SK-N-DZ (cell line): ENCODE results near the gene ZNF221. TPM values are rescaled to one million over a fixed set of nuclear protein-coding genes. Genes with fewer than 3 reads are reported as not detected.
"Not testable (repeated sequence)": the region's sequence is repeated elsewhere in the genome, so short reads cannot be mapped to it uniquely, and the experiment has no call there.

ENCODE experiments used
- DNase-seq: peaks from one replicate; pipeline ENCODE4 v3.0.0-alpha.2; 2015; ENCODE audit warnings: low spot score
- polyA plus RNA-seq, 2 experiments: library from polyadenylated mRNA; depleted of rRNA; stranded (reverse); fragments of >200 nt; gene quantifications; 2 replicates each; pipeline ENCODE4 v1.2.3, GENCODE V29; 2014

ZNF221 gene
- polyA plus RNA-seq (2014; cell fraction: cytosol; rRNA removed) = 0.37 and 2.1 TPM in 2 replicates
- 0.96 and 4.9 TPM in 2 replicates for polyA plus RNA-seq (2014; cell fraction: nucleus; rRNA removed)

GRCh38 chr19:43950834-43951645 is at the start of gene ZNF221:
TSS of gene ZNF221 (plus strand) at chr19:43951228. CDS start at chr19:43962727, 11,499 bp downstream.
- DNase-seq = peak; percentile 93

GRCh38 chr19:43901395-43902390 is 49.3 kb upstream of the ZNF221 start:
- DNase-seq = peak; percentile 85

- DNase-seq = no peak
Observed at GRCh38 chr19:43902399-43902798, 48.6 kb upstream of the ZNF221 start.

DNA sequence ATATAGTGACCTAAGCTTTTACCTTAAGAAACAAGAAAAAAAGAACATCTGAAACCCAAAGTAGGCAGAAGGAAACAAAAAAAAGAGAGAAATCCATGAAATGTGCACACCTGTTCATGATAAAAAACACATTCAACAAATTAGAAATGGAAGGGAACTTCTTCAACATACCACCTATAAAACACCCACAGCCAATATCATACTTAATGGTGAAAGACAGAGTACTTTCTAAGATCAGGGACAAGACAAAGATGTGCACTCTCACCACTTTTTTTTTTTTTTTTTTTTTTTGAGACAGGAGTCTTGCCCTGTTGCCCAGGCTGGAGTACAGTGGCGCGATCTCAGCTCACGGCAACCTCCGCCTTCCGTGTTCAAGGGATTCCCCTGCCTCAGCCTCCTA is 45.1 kb upstream of the ZNF221 start:
- no peak for DNase-seq

- DNase-seq = no peak
Observed at GRCh38 chr19:43906774-43907173, 44.3 kb upstream of the ZNF221 start.

DNA sequence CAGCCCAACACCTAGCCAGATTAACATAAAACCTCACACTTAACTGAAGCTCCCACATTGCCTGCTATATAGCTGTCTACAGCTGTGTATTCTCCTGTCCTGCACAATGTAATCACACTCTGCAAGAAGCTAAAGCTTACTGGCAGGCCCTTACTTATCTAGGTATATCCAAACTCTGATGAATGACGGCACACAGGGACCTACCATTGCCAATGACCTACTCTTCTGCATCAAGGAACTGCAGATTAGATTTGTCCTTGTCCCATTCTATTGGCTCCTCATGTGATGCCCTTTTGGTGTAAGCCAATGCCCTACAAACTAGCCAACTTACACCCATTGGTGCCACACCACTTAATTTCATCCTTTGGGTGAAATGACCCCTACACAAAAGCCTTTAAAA is 42.4 kb upstream of the ZNF221 start:
- DNase-seq = no peak

GRCh38 chr19:43910884-43911283 is 40.1 kb upstream of the ZNF221 start:
- DNase-seq = no peak

DNA sequence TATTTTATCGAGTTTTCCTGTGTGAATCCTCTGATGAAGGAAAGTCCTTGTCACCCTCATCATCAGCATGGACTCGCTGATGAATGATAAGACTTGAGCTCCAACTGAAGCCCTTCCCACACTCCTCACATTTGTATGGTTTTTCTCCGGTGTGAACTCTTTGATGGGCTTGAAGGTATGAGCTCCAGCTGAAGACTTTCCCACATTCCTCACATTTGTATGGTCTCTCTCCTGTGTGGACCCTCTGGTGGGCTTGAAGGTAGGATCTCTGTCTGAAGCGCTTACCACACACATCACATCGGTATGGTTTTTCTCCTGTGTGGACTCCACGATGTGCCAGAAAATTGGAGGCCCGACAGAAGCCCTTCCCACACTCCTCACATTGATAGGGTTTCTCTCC is 37.6 kb upstream of the ZNF221 start:
- DNase-seq = no peak

GRCh38 chr19:43914051-43914450 is 37.0 kb upstream of the ZNF221 start:
- DNase-seq = no peak

GRCh38 chr19:43923875-43924274 is 27.2 kb upstream of the ZNF221 start:
- DNase-seq = no peak

GRCh38 chr19:43928820-43929219 is 22.2 kb upstream of the ZNF221 start:
- DNase-seq = no peak

GRCh38 chr19:43934055-43934984 is 16.7 kb upstream of the ZNF221 start:
- DNase-seq = no peak

GRCh38 chr19:43934985-43935708 is 15.9 kb upstream of the ZNF221 start, which contains the start of gene ZNF45:
TSS of gene ZNF45 (minus strand) at chr19:43935282. CDS start at chr19:43922185, 13,097 bp downstream.
- peak; percentile 87 for DNase-seq

- no peak for DNase-seq
Observed at GRCh38 chr19:43936188-43936587, 14.8 kb upstream of the ZNF221 start.

GRCh38 chr19:43939557-43940260 is 11.3 kb upstream of the ZNF221 start:
- DNase-seq = no peak

GRCh38 chr19:43940719-43941118 is 10.3 kb upstream of the ZNF221 start:
- DNase-seq = no peak

DNA sequence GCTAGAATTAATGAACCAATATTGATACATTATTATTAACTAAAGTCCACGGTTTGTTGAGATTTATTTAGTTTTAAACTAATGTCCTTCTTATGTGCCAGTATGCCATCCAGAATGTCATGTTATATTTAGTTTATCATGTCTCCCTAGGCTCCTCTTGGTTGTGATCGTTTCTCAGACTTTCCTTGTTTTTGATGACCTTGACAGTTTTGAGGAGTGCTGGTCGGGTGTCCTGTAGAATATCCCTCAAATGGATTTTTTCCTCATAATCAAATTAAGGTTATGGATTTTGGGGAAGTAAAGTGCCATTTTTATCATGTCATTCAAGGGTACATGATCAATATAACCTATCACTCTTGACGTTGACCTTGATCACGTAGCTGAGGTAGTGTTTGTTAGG is 9.8 kb upstream of the ZNF221 start:
- no peak for DNase-seq

- not testable (repeated sequence) for DNase-seq
Observed at GRCh38 chr19:43947412-43947811, 3.6 kb upstream of the ZNF221 start.

DNA sequence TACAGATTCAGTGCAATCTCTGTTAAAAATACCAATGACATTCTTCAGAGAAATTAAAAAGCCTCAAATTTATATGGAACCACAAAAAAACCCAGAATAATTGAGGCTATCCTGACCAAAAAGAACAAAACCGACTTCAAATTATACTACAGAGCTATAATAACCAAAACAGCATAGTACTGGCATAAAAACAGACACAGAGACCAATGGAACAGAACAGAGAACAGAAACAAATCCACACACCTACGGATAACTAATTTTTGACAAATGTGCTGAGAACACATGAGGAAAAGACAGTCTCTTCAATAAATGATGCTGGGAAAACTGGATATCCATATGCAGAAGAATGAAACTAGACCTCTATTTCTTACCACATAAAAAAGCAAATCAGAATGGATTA is 1.2 kb upstream of the ZNF221 start:
- DNase-seq = not testable (repeated sequence)

GRCh38 chr19:43956827-43957226 is 5.8 kb downstream of the ZNF221 start:
- no peak for DNase-seq
